Common myeloid progenitor, CD34-positive (primary cell): ENCODE results near the gene PPP1R2C.

Experiments
- CTCF ChIA-PET: fragments of 350-600 bp; sonication (Branson Sonifier 250); formaldehyde crosslinking; loops from one replicate; lab custom pipeline; 2021; ENCODE audit warnings: antibody characterized with exemption; lab: Charles Lee
- POLR2A ChIA-PET: fragments of 350-600 bp; sonication (Branson Sonifier 250); formaldehyde crosslinking; loops from one replicate; lab custom pipeline; 2021; ENCODE audit warnings: antibody characterized with exemption; lab: Charles Lee
- DNase-seq, 3 donors: peaks; one replicate each; pipeline versions ENCODE4 v3.0.0 to v3.0.0-alpha.2; 2013
- H3K27ac ChIP-seq, 2 experiments: 1 replicate in 1 of 2; 2 replicates in 1 of 2; pipeline ENCODE4 v1.7.0; 2013; ENCODE audit warnings: inconsistent platforms in 2 of 2, low read length in 2 of 2, mild to moderate bottlenecking in 2 of 2, low read depth in 1 of 2, moderate library complexity in 1 of 2; ENCODE audit not compliant: severe bottlenecking in 2 of 2, insufficient read depth in 1 of 2, poor library complexity in 1 of 2
- H3K27me3 ChIP-seq, 5 experiments: replicated peaks in 2 of 5; 1 replicate in 3 of 5; 2 replicates in 2 of 5; pipeline versions ENCODE4 v1.6.1 to v1.7.0; 2013; ENCODE audit warnings: low read length in 4 of 5, mild to moderate bottlenecking in 2 of 5, moderate library complexity in 2 of 5, inconsistent platforms in 1 of 5; ENCODE audit not compliant: insufficient read depth in 5 of 5, control insufficient read depth in 4 of 5
- H3K36me3 ChIP-seq, 4 experiments: 1 replicate in 2 of 4; 2 replicates in 2 of 4; pipeline versions ENCODE4 v1.6.1 to v1.7.0; 2013; ENCODE audit warnings: low read length in 3 of 4, control low read depth in 1 of 4, mild to moderate bottlenecking in 1 of 4; ENCODE audit not compliant: control insufficient read depth in 4 of 4, insufficient read depth in 4 of 4
- H3K4me1 ChIP-seq, 4 experiments: 1 replicate in 3 of 4; 2 replicates in 1 of 4; pipeline versions ENCODE4 v1.6.1 to v1.7.1; 2013; ENCODE audit warnings: low read length in 3 of 4, mild to moderate bottlenecking in 3 of 4, control low read depth in 1 of 4, inconsistent platforms in 1 of 4, moderate library complexity in 1 of 4; ENCODE audit not compliant: control insufficient read depth in 4 of 4, insufficient read depth in 4 of 4; ENCODE audit errors: control extremely low read depth in 1 of 4
- H3K4me3 ChIP-seq, 7 experiments: 1 replicate in 4 of 7; 2 replicates in 3 of 7; pipeline versions ENCODE4 v1.5.1 to v1.7.0; 2013; ENCODE audit warnings: mild to moderate bottlenecking in 7 of 7, low read length in 6 of 7, moderate library complexity in 6 of 7, inconsistent platforms in 2 of 7, low read depth in 2 of 7, control low read depth in 1 of 7; ENCODE audit not compliant: insufficient read depth in 4 of 7, control insufficient read depth in 1 of 7; ENCODE audit errors: extremely low read depth in 1 of 7
- H3K9me3 ChIP-seq, 5 experiments: 1 replicate in 4 of 5; 2 replicates in 1 of 5; pipeline versions ENCODE4 v1.6.1 to v1.7.1; 2013; ENCODE audit warnings: low read length in 4 of 5, mild to moderate bottlenecking in 2 of 5, inconsistent platforms in 1 of 5, low read depth in 1 of 5, moderate library complexity in 1 of 5; ENCODE audit not compliant: control insufficient read depth in 4 of 5, insufficient read depth in 2 of 5; ENCODE audit errors: control extremely low read depth in 1 of 5
- WGBS: methylation state at CpG from one replicate; pipeline ENCODE4 v1.1.5; 2013; ENCODE audit not compliant: insufficient coverage; 5-methylcytosine and 5-hydroxymethylcytosine counted together

The PPP1R2C gene

GRCh38 chrX:42751573-42751972 lies 26.4 kb downstream of the PPP1R2C start:
- H3K36me3 ChIP-seq, result no peaks in the 10 kb centered on the region
- no peak overlapping the region for H3K27ac ChIP-seq
- 75% methylated on average over 2 of the region's 3 CpGs for WGBS
- CTCF ChIA-PET, result no interaction called here
- no peaks in the 10 kb centered on the region for H3K9me3 ChIP-seq
- peaks cover 0 to 5% (median 0%) of the 10 kb centered on the region in 5 experiments for H3K27me3 ChIP-seq
- no peak for DNase-seq
- H3K4me1 ChIP-seq, result peaks cover 0 to 2% (median 0%) of the 10 kb centered on the region in 4 experiments
- POLR2A ChIA-PET, result no interaction called here
- no peak overlapping the region for H3K4me3 ChIP-seq

- Histone ChIP-seq H3K4me1 (peaks cover 0 to 7% (median 1%) of the 10 kb centered on the region in 4 experiments), H3K36me3 (no peaks in the 10 kb centered on the region), H3K9me3 (no peaks in the 10 kb centered on the region), H3K27ac (no peak overlapping the region), H3K27me3 (no peaks in the 10 kb centered on the region), H3K4me3 (no peak overlapping the region)
- ChIA-PET CTCF (no interaction called here), POLR2A (no interaction called here)
- DNase-seq, result no peak
- 84% methylated on average over 3 of the region's 5 CpGs for WGBS
Observed at GRCh38 chrX:42748067-42748850, 29.7 kb downstream of the PPP1R2C start.

GRCh38 chrX:42746606-42747005 lies 31.4 kb downstream of the PPP1R2C start:
- peaks cover 0 to 8% (median 1%) of the 10 kb centered on the region in 4 experiments for H3K4me1 ChIP-seq
- no peaks in the 10 kb centered on the region for H3K27me3 ChIP-seq
- POLR2A ChIA-PET, result no interaction called here
- DNase-seq, result peak; percentile 53 to 95 (median 91)
- CTCF ChIA-PET, result interaction anchor here (0.6 kb wide), 1 partner anchor 178 kb away, joined by 3 read pairs; no protein-coding TSS in a partner anchor
- no peak overlapping the region for H3K27ac ChIP-seq
- no peak overlapping the region for H3K4me3 ChIP-seq
- no peaks in the 10 kb centered on the region for H3K9me3 ChIP-seq
- 0% methylated on average over 1 of the region's 2 CpGs for WGBS
- no peaks in the 10 kb centered on the region for H3K36me3 ChIP-seq

GRCh38 chrX:42740456-42740855 lies 37.5 kb downstream of the PPP1R2C start:
- H3K4me1 ChIP-seq, result peaks cover 0 to 23% (median 6%) of the 10 kb centered on the region in 4 experiments
- DNase-seq, result no peak
- H3K27ac ChIP-seq, result no peak overlapping the region
- no CpG with 5 or more reads among the region's 1 CpG for WGBS
- no peaks in the 10 kb centered on the region for H3K27me3 ChIP-seq
- no peaks in the 10 kb centered on the region for H3K36me3 ChIP-seq
- no peak overlapping the region for H3K4me3 ChIP-seq
- POLR2A ChIA-PET, result no interaction called here
- H3K9me3 ChIP-seq, result no peaks in the 10 kb centered on the region
- CTCF ChIA-PET, result no interaction called here

- ChIA-PET CTCF (no interaction called here), POLR2A (no interaction called here)
- peaks cover 0 to 23% (median 6%) of the 10 kb centered on the region in 4 experiments for H3K4me1 ChIP-seq
- H3K9me3 ChIP-seq, result no peaks in the 10 kb centered on the region
- H3K27ac ChIP-seq, result peak overlapping the region; percentile 73 to 90
- no peaks in the 10 kb centered on the region for H3K36me3 ChIP-seq
- no CpG with 5 or more reads among the region's 1 CpG for WGBS
- no peaks in the 10 kb centered on the region for H3K27me3 ChIP-seq
- peak overlapping the region in 1 of 7 experiments; percentile 33 for H3K4me3 ChIP-seq
- peak; percentile 12 to 77 (median 70) for DNase-seq
Observed at GRCh38 chrX:42739741-42740140, 38.2 kb downstream of the PPP1R2C start.

GRCh38 chrX:42739258-42739657 lies 38.7 kb downstream of the PPP1R2C start:
- POLR2A ChIA-PET, result no interaction called here
- H3K9me3 ChIP-seq, result no peaks in the 10 kb centered on the region
- 31% methylated on average over 4 of the region's 4 CpGs for WGBS
- H3K27me3 ChIP-seq, result no peaks in the 10 kb centered on the region
- peak overlapping the region; percentile 73 to 90 for H3K27ac ChIP-seq
- peak overlapping the region in 1 of 7 experiments; percentile 33 for H3K4me3 ChIP-seq
- DNase-seq, result peak; percentile 58 to 93 (median 91)
- CTCF ChIA-PET, result interaction anchor here (0.7 kb wide), 1 partner anchor 23 kb away, joined by 3 read pairs; no protein-coding TSS in a partner anchor
- peaks cover 0 to 23% (median 6%) of the 10 kb centered on the region in 4 experiments for H3K4me1 ChIP-seq
- H3K36me3 ChIP-seq, result no peaks in the 10 kb centered on the region

GRCh38 chrX:42738552-42738951 lies 39.4 kb downstream of the PPP1R2C start:
- ChIA-PET CTCF (interaction anchor here (0.7 kb wide), 1 partner anchor 23 kb away, joined by 3 read pairs; no protein-coding TSS in a partner anchor), POLR2A (no interaction called here)
- DNase-seq, result no peak
- Histone ChIP-seq H3K4me3 (no peak overlapping the region), H3K27me3 (no peaks in the 10 kb centered on the region), H3K36me3 (no peaks in the 10 kb centered on the region), H3K9me3 (no peaks in the 10 kb centered on the region), H3K27ac (peak overlapping the region; percentile 73 to 90), H3K4me1 (peaks cover 0 to 23% (median 6%) of the 10 kb centered on the region in 4 experiments)
- WGBS, result 100% methylated on average over 1 of the region's 2 CpGs
